MM.1S (cell line): ENCODE data around the gene EBI3.

Experiments
- DNase-seq: peaks from one replicate; pipeline ENCODE4 v3.0.0-alpha.2; 2015
- H2AFZ ChIP-seq: fragments of 300-600 bp; sonication (generic); 2 replicates; pipeline ENCODE4 v1.6.0; 2016; ENCODE audit warnings: antibody characterized with exemption, low read length
- H3F3A ChIP-seq: fragments of 300-600 bp; sonication (generic); 2 replicates; pipeline ENCODE4 v1.6.1; 2016; ENCODE audit warnings: mild to moderate bottlenecking, antibody characterized with exemption, low read length, moderate library complexity, mixed read lengths; ENCODE audit not compliant: insufficient read depth
- H3K27ac ChIP-seq: fragments of 300-600 bp; sonication (generic); 2 replicates; pipeline ENCODE4 v1.5.1; 2016; ENCODE audit warnings: mild to moderate bottlenecking, low read length
- H3K27me3 ChIP-seq: fragments of 300-600 bp; sonication (generic); replicated peaks from 2 replicates; pipeline ENCODE4 v1.6.0; 2016; ENCODE audit warnings: low read length; ENCODE audit not compliant: insufficient read depth
- H3K36me3 ChIP-seq: fragments of 300-600 bp; sonication (generic); replicated peaks from 2 replicates; pipeline ENCODE4 v1.6.1; 2016; ENCODE audit warnings: mild to moderate bottlenecking, low read length, mixed read lengths; ENCODE audit not compliant: insufficient read depth
- H3K4me1 ChIP-seq: fragments of 300-600 bp; sonication (generic); 2 replicates; pipeline ENCODE4 v1.6.1; 2016; ENCODE audit warnings: low read length, mixed read lengths
- H3K4me2 ChIP-seq: fragments of 300-600 bp; sonication (generic); 2 replicates; pipeline ENCODE4 v1.6.0; 2016; ENCODE audit warnings: low read depth, low read length
- H3K4me3 ChIP-seq: fragments of 300-600 bp; sonication (generic); 2 replicates; pipeline ENCODE4 v1.5.1; 2016; ENCODE audit warnings: low read length, mixed read lengths
- H3K79me2 ChIP-seq: fragments of 300-600 bp; sonication (generic); 2 replicates; pipeline ENCODE4 v1.6.1; 2016; ENCODE audit warnings: mixed run types, low read length, mixed read lengths
- H3K9ac ChIP-seq: fragments of 300-600 bp; sonication (generic); 2 replicates; pipeline ENCODE4 v1.6.1; 2016; ENCODE audit warnings: low read length, mixed read lengths
- H3K9me2 ChIP-seq: fragments of 300-600 bp; sonication (generic); replicated peaks from 2 replicates; pipeline ENCODE4 v1.6.1; 2016; ENCODE audit warnings: mild to moderate bottlenecking, low read length, mixed read lengths; ENCODE audit not compliant: insufficient read depth
- H3K9me3 ChIP-seq: fragments of 300-600 bp; sonication (generic); replicated peaks from 2 replicates; pipeline ENCODE4 v1.6.1; 2016; ENCODE audit warnings: mild to moderate bottlenecking, low read length, mixed read lengths; ENCODE audit not compliant: insufficient read depth
- H4K20me1 ChIP-seq: fragments of 300-600 bp; sonication (generic); 2 replicates; pipeline ENCODE4 v1.6.1; 2016; ENCODE audit warnings: mild to moderate bottlenecking, low read length, moderate library complexity, mixed read lengths; ENCODE audit not compliant: insufficient read depth
- CTCF ChIP-seq: fragments of 300-600 bp; sonication (generic); IDR thresholded peaks from 2 replicates; pipeline ENCODE4 v1.5.1; 2016; ENCODE audit warnings: antibody characterized with exemption, low read length, mixed read lengths
- EZH2 ChIP-seq: fragments of 300-600 bp; sonication (generic); optimal IDR thresholded peaks from 2 replicates; pipeline ENCODE3; 2017; ENCODE audit warnings: low read depth, mild to moderate bottlenecking, antibody characterized with exemption, low read length, mixed read lengths
- EZH2phosphoT487 ChIP-seq: fragments of 300-600 bp; sonication (generic); IDR thresholded peaks from 2 replicates; pipeline ENCODE4 v1.6.1; 2018; ENCODE audit warnings: antibody characterized with exemption, low read length

Gene EBI3

GRCh38 chr19:4229179-4229931 lies at the start of gene EBI3:
EBI3 (plus strand) TSS chr19:4229523; CDS start chr19:4229551, 28 bp downstream.
- TF ChIP-seq CTCF (no peak), EZH2phosphoT487 (no peak), EZH2 (no peak)
- H3K36me3 ChIP-seq = no peaks in the 10 kb centered on the region
- H3K4me1 ChIP-seq = no peaks in the 10 kb centered on the region
- H3F3A ChIP-seq = no peaks in the 10 kb centered on the region
- no peaks in the 10 kb centered on the region for H3K9me2 ChIP-seq
- H3K27ac ChIP-seq = no peak within 1 kb of the TSS
- H3K27me3 ChIP-seq = peaks cover 94% of the 10 kb centered on the region
- H3K9me3 ChIP-seq = no peaks in the 10 kb centered on the region
- no peak within 1 kb of the TSS for H3K4me2 ChIP-seq
- no peak within 1 kb of the TSS for H3K9ac ChIP-seq
- no peaks in the 10 kb centered on the region for H4K20me1 ChIP-seq
- no peaks in the 10 kb centered on the region for H3K79me2 ChIP-seq
- no peak for DNase-seq
- no peak within 1 kb of the TSS for H2AFZ ChIP-seq
- no peak within 1 kb of the TSS for H3K4me3 ChIP-seq

- TF ChIP-seq EZH2phosphoT487 = no peak
- no peak for TF ChIP-seq EZH2
- no peak for TF ChIP-seq CTCF
- Histone ChIP-seq H3K36me3 (no peaks in the 10 kb centered on the region), H3K27ac (no peak overlapping the region), H3K4me3 (0 out of 2 replicates have a peak overlapping the region, but pooled peaks have one; percentile 99), H3K9me2 (no peaks in the 10 kb centered on the region), H3K79me2 (peaks cover 20% of the 10 kb centered on the region), H4K20me1 (no peaks in the 10 kb centered on the region), H3K9ac (no peak overlapping the region), H3K4me2 (peak overlapping the region; percentile 81), H3F3A (no peaks in the 10 kb centered on the region), H3K4me1 (peaks cover 14% of the 10 kb centered on the region), H3K27me3 (peaks cover 5% of the 10 kb centered on the region; the same call in 1 of the 2 replicates), H3K9me3 (no peaks in the 10 kb centered on the region), H2AFZ (no peak overlapping the region)
- no peak for DNase-seq
Observed at GRCh38 chr19:4181053-4181508, 48.2 kb upstream of the EBI3 start.

GRCh38 chr19:4182084-4182810 lies 47.1 kb upstream of the EBI3 start, which contains the start of the genes ANKRD24 and SIRT6:
ANKRD24 (plus strand) TSS chr19:4182689; CDS start chr19:4186426, 3,737 bp downstream.
SIRT6 (minus strand) TSS chr19:4182563; CDS start chr19:4182539, 24 bp downstream.
- peak within 1 kb of the TSS; percentile 26; the same call in 1 of the 2 replicates for H3K27ac ChIP-seq

More at GRCh38 chr19:4182084-4182810, 47.1 kb upstream of the EBI3 start, which contains the start of the genes ANKRD24 and SIRT6:
- Histone ChIP-seq H2AFZ (peak within 1 kb of the TSS; percentile 92), H3K36me3 (no peaks in the 10 kb centered on the region), H3K9me3 (no peaks in the 10 kb centered on the region), H4K20me1 (no peaks in the 10 kb centered on the region), H3K27me3 (peaks cover 10% of the 10 kb centered on the region; the same call in 1 of the 2 replicates), H3K4me1 (peaks cover 14% of the 10 kb centered on the region), H3K79me2 (peaks cover 20% of the 10 kb centered on the region), H3K9ac (peak within 1 kb of the TSS; percentile 91), H3K4me3 (peak within 1 kb of the TSS; percentile 99), H3F3A (no peaks in the 10 kb centered on the region), H3K9me2 (no peaks in the 10 kb centered on the region), H3K4me2 (peak within 1 kb of the TSS; percentile 81)
- TF ChIP-seq EZH2 (no peak), CTCF (no peak), EZH2phosphoT487 (no peak)
- DNase-seq = peak; percentile 99
